Measurements from ENCODE around the gene CENPF.

CENPF gene

DNA sequence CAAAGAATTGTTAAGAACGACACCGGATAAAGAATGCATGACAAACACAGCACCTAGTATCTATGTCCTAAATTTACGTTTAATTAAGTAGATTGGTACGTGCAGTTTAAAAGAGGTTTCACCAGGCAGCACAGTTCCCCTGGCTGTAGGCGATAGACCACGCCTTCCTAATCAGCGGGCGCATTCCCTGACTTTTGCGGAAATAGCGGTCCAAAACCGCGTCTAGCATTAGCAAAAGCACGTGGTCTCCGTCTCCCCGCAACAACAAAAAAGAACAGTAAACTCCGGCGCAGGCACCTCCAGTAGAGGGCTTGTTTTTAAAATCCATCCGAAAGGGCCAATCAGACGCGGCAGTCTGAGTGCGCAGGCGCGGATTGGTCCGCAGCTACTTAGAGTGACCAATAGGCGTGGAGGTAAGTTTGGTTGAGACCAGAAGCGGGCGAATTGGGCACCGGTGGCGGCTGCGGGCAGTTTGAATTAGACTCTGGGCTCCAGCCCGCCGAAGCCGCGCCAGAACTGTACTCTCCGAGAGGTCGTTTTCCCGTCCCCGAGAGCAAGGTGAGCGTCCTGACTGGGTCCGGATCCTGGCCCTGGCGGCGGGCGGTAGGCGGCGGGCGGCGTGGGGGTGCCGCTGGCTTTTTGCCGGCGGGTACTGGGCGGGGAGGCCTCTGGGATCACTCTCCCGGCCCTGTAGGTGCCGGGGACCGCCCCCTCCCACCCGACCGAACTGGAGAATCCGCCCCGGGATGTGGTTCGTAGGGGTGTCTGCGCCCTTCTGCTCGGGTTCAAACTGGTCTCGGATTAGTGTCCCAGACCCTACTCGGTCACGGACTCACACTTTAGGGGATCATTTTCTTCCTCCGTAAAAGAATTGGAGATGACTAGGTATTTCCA, at the start of gene CENPF:
Gene CENPF, plus strand, starts transcription at position 432 of the 894 bp plus-strand sequence. CDS start 10,560 bp downstream, outside the sequence.
- Histone ChIP-seq H3K9ac (ENCODE audit: low read length) (peak within 1 kb of the TSS; percentile 88), H2AFZ (ENCODE audit: low read length) (peak within 1 kb of the TSS; percentile 89), H3K4me2 (ENCODE audit: low read length) (peak within 1 kb of the TSS; percentile 78), H3K4me1 (ENCODE audit: insufficient read depth, low read length, severe bottlenecking) (peaks cover 19% of the 10 kb centered on the region), H3K36me3 (ENCODE audit: insufficient read depth, low read length) (peaks cover 13% of the 10 kb centered on the region), H3K9me3 (ENCODE audit: low read length) (no peaks in the 10 kb centered on the region), H3F3A (ENCODE audit: insufficient read depth, low read length) (no peaks in the 10 kb centered on the region), H4K20me1 (ENCODE audit: insufficient read depth, low read length) (no peaks in the 10 kb centered on the region), H3K27ac (ENCODE audit: low read depth, low read length, poor library complexity, severe bottlenecking) (peak within 1 kb of the TSS; percentile 39), H3K27me3 (ENCODE audit: insufficient read depth, low read length) (no peaks in the 10 kb centered on the region), H3K9me2 (ENCODE audit: low read depth, low read length) (no peaks in the 10 kb centered on the region), H3K4me3 (ENCODE audit: low read depth, low read length, poor library complexity, severe bottlenecking) (peak within 1 kb of the TSS; percentile 81), H3K79me2 (ENCODE audit: insufficient read depth, low read length) (peaks cover 24% of the 10 kb centered on the region)
- TF ChIP-seq EZH2 (IDR thresholded peaks at IDR 0.05; ENCODE audit: borderline replicate concordance, low read length) (no peak), CTCF (IDR thresholded peaks at IDR 0.05; ENCODE audit: low read length) (no peak)

DNA sequence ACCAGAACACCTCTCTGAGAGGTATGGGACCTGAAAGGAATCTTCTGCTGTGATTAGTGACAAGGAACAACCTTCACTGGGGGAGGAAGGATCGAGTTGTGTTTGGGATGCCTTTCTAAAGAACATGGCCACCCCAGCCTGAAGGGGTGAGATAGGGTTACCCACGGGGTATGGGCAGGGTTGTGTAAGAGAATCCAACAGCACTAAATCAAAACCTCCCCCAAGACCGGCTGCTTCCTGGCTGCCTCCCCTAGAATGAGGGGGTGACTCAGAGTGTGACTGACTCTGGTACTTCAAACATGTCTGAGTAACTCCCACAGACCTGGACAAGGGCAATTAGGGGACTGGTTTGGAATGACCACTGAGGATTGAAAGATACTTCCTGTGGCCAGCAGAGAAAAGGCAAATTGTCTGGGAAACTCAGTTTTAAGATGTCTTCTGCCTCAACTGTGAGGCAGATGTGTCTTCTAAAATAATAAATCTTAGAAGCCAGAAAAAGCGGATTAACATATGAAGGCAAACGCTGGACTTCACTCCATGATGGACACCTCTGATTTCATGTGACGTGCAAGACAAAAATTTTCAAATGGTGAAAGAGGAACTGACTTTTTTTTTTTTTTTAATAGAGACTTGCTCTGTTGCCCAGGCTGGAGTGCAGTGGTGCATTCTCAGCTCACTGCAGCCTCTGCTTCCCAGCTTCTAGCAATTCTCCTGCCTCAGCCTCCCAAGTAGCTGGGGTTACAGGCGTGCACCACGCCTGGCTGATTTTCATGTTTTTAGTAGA, 44.9 kb upstream of the CENPF start:
- TF ChIP-seq EZH2 (IDR thresholded peaks at IDR 0.05; ENCODE audit: borderline replicate concordance, low read length), result no peak
- TF ChIP-seq CTCF (IDR thresholded peaks at IDR 0.05; ENCODE audit: low read length), result no peak
- H3K4me1 ChIP-seq (ENCODE audit: insufficient read depth, low read length, severe bottlenecking), result no peaks in the 10 kb centered on the region
- no peak overlapping the region for H3K4me3 ChIP-seq (ENCODE audit: low read depth, low read length, poor library complexity, severe bottlenecking)
- no peaks in the 10 kb centered on the region for H4K20me1 ChIP-seq (ENCODE audit: insufficient read depth, low read length)
- H2AFZ ChIP-seq (ENCODE audit: low read length), result no peak overlapping the region
- H3K36me3 ChIP-seq (ENCODE audit: insufficient read depth, low read length), result no peaks in the 10 kb centered on the region
- H3K27ac ChIP-seq (ENCODE audit: low read depth, low read length, poor library complexity, severe bottlenecking), result no peak overlapping the region
- H3K9me3 ChIP-seq (ENCODE audit: low read length), result no peaks in the 10 kb centered on the region
- H3K9ac ChIP-seq (ENCODE audit: low read length), result no peak overlapping the region
- H3K79me2 ChIP-seq (ENCODE audit: insufficient read depth, low read length), result no peaks in the 10 kb centered on the region
- H3K9me2 ChIP-seq (ENCODE audit: low read depth, low read length), result no peaks in the 10 kb centered on the region
- no peak overlapping the region for H3K4me2 ChIP-seq (ENCODE audit: low read length)
- H3K27me3 ChIP-seq (ENCODE audit: insufficient read depth, low read length), result no peaks in the 10 kb centered on the region
- H3F3A ChIP-seq (ENCODE audit: insufficient read depth, low read length), result no peaks in the 10 kb centered on the region

- Histone ChIP-seq H3K4me3 (ENCODE audit: low read depth, low read length, poor library complexity, severe bottlenecking) (no peak overlapping the region), H3K4me1 (ENCODE audit: insufficient read depth, low read length, severe bottlenecking) (no peaks in the 10 kb centered on the region), H3K27me3 (ENCODE audit: insufficient read depth, low read length) (no peaks in the 10 kb centered on the region), H2AFZ (ENCODE audit: low read length) (no peak overlapping the region), H3K9ac (ENCODE audit: low read length) (no peak overlapping the region), H3K79me2 (ENCODE audit: insufficient read depth, low read length) (no peaks in the 10 kb centered on the region), H3F3A (ENCODE audit: insufficient read depth, low read length) (no peaks in the 10 kb centered on the region), H4K20me1 (ENCODE audit: insufficient read depth, low read length) (no peaks in the 10 kb centered on the region), H3K9me3 (ENCODE audit: low read length) (no peaks in the 10 kb centered on the region), H3K4me2 (ENCODE audit: low read length) (no peak overlapping the region), H3K36me3 (ENCODE audit: insufficient read depth, low read length) (no peaks in the 10 kb centered on the region), H3K27ac (ENCODE audit: low read depth, low read length, poor library complexity, severe bottlenecking) (no peak overlapping the region), H3K9me2 (ENCODE audit: low read depth, low read length) (no peaks in the 10 kb centered on the region)
- no peak for TF ChIP-seq CTCF (IDR thresholded peaks at IDR 0.05; ENCODE audit: low read length)
- TF ChIP-seq EZH2 (IDR thresholded peaks at IDR 0.05; ENCODE audit: borderline replicate concordance, low read length), result no peak
Measured at GRCh38 chr1:214563881-214564280, 39.1 kb upstream of the CENPF start.

All from OCI-LY1 (cell line).